Stimulated activated naive CD8-positive, alpha-beta T cell treated with anti-CD3 and anti-CD28 coated beads, Interleukin-15, Interleukin-2, amounts not matched to agents 100 U/mL and 50 U/mL, for 24 hours (primary cell): Measurements from ENCODE around the gene CHRNE.
"Not testable (repeated sequence)": the region's sequence is repeated elsewhere in the genome, so short reads cannot be mapped to it uniquely, and the experiment has no call there.

ENCODE experiments used
- ATAC-seq: fragments of 150-1000 bp; cut with Tn5 transposase; one replicate; pipeline ENCODE4 v1.10.0; 2021
- DNase-seq: peaks from one replicate; pipeline ENCODE4 v3.0.0; 2021

The CHRNE gene

DNA sequence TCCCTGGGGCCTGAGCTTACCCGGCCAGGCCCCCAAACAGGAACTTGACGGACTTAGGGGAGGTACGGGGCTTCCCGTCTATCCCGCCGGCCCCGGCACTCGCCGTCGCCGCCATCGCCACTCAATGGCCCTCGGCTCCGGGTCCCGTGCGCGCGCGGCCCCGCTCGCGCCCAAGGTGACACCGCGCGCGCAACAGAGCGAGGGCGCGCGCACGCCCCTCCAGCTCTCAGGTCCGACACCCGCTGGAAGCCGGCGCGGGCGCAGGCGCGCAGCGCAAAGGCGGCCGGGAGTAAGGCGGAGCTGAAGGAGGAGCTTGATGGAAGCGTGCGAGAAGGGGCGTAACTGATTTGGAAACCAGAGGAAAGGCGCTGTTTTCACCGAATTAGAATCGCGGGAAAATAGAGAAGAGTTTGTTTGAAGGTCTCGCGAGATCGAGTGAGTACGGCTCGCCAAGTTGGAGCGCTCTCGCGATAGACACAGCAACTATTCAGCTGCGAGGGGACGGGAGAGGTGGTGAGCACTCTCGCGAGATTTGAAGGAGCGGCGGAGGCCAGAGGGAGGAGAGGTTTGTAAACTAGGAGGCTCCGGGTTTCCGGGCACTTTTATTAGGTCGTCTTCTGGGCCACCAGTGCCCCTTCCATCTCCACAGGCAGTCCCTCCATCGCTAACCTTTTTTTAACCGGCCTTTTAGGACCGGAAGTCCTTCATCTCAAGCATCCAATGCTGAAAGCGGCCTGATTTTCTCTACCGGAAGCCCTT lies 37.1 kb upstream of the CHRNE start, which contains the start of the genes RNF167 and SLC25A11:
TSS of gene RNF167 (plus strand) at position 473 of the 759 bp plus-strand sequence. CDS start 642 bp downstream, outside the sequence.
TSS of gene SLC25A11 (minus strand) at position 251 of the 759 bp plus-strand sequence. CDS start at position 115, 136 bp downstream.
- peak; percentile 86 for ATAC-seq
- DNase-seq: peak; percentile 94

GRCh38 chr17:4939546-4939795 lies 36.6 kb upstream of the CHRNE start:
- no peak for ATAC-seq
- DNase-seq: no peak

- DNase-seq: no peak
These were observed 36.0 kb upstream of the CHRNE start for GRCh38 chr17:4938688-4939545.

GRCh38 chr17:4938069-4938491 lies 35.2 kb upstream of the CHRNE start:
- no peak for ATAC-seq
- no peak for DNase-seq

More at GRCh38 chr17:4938688-4939545, 36.0 kb upstream of the CHRNE start:
- no peak for ATAC-seq

- no peak for ATAC-seq
- DNase-seq: no peak
These were observed 34.7 kb upstream of the CHRNE start for GRCh38 chr17:4937553-4937952.

DNA sequence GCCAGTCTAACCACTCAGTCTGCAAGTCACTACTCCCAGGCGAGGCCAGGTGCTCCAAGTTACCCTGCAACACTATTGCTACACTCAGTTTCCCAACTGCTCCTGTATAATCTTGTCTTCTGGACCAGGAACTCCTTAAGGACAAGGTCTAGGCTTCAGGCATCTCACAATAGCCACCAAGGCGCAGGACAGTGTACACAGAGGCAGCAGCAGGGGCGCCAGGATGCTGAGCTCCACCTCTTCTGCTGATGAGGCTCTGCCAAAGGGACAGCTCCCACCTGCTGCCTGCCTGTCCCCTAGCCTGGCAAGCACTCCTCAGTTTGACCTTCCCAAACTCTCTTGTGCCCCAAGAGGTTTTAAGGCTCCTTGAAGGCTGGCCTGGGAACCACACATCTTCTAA lies 33.5 kb upstream of the CHRNE start:
- ATAC-seq: no peak

GRCh38 chr17:4935650-4936049 lies 32.8 kb upstream of the CHRNE start:
- ATAC-seq (no peak), DNase-seq (no peak)

More for the DNA sequence above, 33.5 kb upstream of the CHRNE start:
- DNase-seq: no peak

- DNase-seq (no peak), ATAC-seq (peak; percentile 55)
These were observed 31.5 kb upstream of the CHRNE start for GRCh38 chr17:4934173-4934979.

GRCh38 chr17:4933646-4934045 lies 30.7 kb upstream of the CHRNE start:
- DNase-seq: no peak
- no peak for ATAC-seq

DNA sequence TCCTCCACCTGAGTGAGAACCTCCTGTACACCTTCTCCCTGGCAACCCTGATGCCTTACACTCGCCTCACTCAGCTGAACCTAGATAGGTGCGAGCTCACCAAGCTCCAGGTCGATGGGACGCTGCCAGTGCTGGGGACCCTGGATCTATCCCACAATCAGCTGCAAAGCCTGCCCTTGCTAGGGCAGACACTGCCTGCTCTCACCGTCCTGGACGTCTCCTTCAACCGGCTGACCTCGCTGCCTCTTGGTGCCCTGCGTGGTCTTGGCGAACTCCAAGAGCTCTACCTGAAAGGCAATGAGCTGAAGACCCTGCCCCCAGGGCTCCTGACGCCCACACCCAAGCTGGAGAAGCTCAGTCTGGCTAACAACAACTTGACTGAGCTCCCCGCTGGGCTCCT lies 29.9 kb upstream of the CHRNE start:
- ATAC-seq (no peak), DNase-seq (no peak)

GRCh38 chr17:4931963-4932362 lies 29.1 kb upstream of the CHRNE start, which contains the start of gene GP1BA:
GP1BA (plus strand) TSS chr17:4932277; CDS start chr17:4932605, 328 bp downstream.
- ATAC-seq (no peak), DNase-seq (no peak)

DNA sequence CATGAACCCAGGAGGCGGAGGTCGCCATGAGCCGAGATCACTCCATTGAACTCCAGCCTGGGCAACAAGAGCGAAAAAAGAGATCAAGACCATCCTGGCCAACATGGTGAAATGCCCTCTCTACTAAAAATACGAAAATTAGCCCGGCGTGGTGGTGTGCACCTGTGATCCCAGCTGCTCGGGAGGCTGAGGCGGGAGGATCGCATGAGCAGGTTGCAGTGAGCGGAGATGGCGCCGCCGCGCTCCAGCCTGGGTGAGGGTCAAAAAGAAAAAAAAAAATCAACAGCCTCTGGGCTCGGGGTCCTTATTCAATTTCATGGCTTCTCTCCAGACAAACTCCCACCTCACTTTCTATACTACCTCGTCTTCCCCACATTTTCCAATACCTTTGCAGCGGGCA lies 26.0 kb upstream of the CHRNE start:
- ATAC-seq (no peak), DNase-seq (no peak)

- DNase-seq, ATAC-seq: not testable (repeated sequence)
These were observed 23.9 kb upstream of the CHRNE start for GRCh38 chr17:4926577-4927335.

- no peak for ATAC-seq
- DNase-seq: no peak
These were observed 18.4 kb upstream of the CHRNE start for GRCh38 chr17:4921320-4921719.

- DNase-seq (no peak), ATAC-seq (no peak)
These were observed 17.6 kb upstream of the CHRNE start for GRCh38 chr17:4920351-4921048.

GRCh38 chr17:4919511-4920047 lies 16.7 kb upstream of the CHRNE start:
- ATAC-seq (no peak), DNase-seq (no peak)

GRCh38 chr17:4914551-4914950 lies 11.7 kb upstream of the CHRNE start:
- DNase-seq, ATAC-seq: not testable (repeated sequence)

DNA sequence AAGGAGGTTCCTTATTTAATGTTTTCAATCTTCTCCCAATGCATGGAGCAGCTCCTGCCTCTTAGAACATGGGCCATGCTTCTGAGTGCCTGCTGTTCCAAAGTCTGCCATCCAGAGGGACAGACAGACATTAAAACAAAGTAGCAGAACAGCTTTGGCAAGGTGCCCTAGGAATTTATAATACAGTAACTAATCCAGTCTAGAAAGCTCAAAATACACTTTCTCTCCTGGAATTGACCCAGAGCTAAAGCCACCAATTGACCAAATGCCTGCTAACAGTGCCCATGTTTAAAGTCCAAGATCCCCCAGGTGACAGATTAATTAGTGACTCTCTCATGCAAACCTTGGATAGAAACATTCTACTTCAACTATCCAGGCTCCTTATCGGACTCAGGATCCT lies 11.1 kb upstream of the CHRNE start:
- no peak for ATAC-seq
- DNase-seq: no peak

DNA sequence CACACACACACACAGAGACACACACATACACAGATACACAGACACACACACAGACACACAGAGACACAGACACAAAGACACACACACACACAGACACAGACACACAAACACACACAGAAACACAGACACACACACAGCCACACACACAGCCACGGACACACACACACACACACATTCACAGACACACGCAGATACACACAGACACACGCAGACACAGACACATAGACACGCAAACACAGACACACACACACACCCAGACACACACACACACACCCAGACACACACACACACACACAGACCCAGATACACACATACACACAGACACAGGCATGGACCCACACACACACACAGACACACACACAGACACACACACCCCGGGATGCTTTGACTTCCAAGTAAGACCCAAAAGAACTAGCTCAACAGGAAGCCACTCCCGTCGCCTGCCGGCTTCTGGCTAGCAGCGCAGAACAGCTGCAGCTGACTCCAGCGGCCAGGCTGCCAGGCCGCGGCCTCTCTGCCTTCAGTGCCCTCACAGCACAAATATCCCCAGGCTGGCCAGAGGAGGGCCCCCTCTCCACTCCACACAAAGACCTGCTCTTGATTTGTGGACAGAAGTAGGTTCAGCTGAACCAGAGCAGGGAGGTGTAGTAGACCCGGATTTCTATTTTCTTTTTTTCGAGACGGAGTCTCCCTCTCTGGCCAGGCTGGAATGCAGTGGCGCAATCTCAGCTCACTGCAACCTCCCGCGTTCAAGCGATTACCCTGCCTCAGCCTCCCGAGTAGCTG lies 6.0 kb upstream of the CHRNE start:
- DNase-seq (peak; percentile 74), ATAC-seq (peak; percentile 96)

- DNase-seq (no peak), ATAC-seq (no peak)
These were observed 5.4 kb upstream of the CHRNE start for GRCh38 chr17:4908301-4908700.
